NCI-H2171 (cell line): ENCODE measurements around the gene CENPF.

ENCODE experiments used
- DNase-seq: peaks from one replicate; lab custom pipeline; 2025; lab: John Stamatoyannopoulos, UW

CENPF gene

DNA sequence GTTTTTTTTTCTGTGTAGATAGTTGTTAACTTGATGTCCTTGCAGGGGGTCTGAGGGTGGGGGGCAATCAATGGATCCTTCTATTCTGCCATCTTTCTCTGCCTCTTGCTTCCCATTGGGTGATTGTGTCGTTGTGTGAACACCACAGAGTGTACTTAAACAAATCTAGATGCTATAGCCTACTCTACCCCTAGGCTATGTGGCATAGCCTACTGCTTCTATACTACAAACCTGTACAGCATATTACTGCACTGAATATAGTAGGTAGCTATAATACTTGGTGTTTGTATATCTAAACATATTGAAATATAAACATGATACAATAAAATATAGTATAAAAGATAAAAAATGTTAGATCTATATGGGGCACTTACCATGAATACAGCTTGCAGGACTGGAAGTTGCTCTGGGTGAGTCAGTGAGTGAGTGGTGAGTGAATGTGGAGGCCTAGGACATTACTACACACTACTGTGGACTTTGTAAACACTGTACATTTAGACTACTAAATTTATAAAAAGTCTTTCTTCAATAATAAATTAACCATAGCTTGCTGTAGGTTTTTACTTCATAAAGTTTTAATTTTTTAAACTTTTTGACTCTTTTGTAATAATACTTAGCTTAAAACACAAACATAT is 105.4 kb downstream of the CENPF start:
- no peak for DNase-seq

DNA sequence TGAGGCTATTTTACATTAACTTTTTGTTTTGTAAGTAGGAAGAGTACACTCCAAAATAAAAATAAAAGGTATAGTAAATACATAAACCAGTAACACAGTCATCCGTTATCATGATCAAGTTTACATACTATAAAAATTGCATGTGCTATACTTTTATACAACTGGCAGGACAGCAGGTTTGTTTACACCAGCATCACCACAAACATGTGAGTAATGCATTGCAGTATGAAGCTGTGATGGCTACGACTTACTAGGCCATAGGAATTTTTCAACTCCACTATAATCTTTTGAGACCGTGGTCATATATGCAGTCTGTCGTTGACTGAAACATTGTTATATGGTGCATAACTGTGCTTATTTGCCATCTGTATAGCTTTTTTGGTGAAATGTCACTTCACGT is 106.2 kb downstream of the CENPF start:
- DNase-seq, result no peak

DNA sequence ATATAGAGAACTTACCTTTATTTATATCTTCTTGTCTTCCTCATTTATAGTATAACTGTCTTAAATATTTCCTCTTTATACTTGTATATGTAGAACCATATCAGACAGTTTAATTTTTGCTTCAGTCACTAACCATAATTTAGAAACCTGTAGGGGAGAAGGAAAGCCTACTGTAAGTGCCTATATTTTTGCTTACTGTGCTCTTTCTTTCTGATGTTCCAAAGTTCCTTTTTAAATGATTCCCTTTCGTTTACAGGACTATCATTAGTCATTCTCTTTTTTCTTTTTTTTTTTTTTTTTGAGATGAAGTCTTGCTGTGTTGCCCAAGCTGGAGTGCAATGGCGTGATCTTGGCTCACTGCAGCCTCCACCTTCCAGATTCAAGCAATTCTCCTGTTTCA is 109.7 kb downstream of the CENPF start:
- DNase-seq, result no peak
